HCEC 1CT (cell line): ENCODE results near the gene GRAMD1C.
A peak's percentile ranks its signal among the peaks of the same experiment; 100 is the strongest.

ENCODE experiments used
- DNase-seq: peaks from one replicate; pipeline ENCODE4 v3.0.0-alpha.2; 2017

GRAMD1C gene

DNA sequence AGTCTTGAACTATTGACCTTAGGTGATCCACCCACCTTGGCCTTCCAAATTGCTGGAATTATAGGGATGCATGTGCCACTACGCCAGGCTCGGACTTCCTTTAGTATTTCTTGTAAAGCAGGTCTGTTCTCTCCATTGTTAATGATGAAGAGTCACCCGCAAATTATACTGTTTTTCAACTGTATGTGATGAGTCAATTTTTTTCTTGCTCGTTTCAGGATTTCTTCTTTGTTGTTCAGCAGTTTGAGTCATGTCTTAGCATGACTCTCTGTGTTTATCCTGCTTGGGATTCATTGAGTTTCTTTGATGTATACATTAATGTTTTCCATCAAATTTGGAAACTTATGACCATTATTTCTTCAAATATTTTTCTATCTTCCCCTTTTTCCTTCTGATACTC, 28.9 kb downstream of the GRAMD1C start:
- DNase-seq = peak; percentile 59

DNA sequence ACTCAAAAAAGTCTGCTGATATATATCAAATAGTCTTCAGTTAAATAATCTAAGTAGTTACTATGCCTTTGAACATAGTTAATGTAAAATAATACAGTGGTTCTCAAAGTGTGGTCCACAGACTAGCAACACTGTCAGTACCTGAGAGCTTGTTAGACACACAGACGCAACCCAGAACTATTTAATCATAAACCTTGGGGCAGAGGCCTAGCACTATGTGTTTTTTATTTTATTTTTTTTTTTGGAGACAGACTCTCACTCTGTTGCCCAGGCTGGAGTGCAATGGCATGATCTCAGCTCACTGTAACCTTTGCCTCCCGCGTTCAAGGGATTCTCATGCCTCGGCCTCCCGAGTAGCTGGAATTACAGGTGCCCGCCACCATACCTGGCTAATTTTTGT, 34.7 kb downstream of the GRAMD1C start:
- no peak for DNase-seq

DNA sequence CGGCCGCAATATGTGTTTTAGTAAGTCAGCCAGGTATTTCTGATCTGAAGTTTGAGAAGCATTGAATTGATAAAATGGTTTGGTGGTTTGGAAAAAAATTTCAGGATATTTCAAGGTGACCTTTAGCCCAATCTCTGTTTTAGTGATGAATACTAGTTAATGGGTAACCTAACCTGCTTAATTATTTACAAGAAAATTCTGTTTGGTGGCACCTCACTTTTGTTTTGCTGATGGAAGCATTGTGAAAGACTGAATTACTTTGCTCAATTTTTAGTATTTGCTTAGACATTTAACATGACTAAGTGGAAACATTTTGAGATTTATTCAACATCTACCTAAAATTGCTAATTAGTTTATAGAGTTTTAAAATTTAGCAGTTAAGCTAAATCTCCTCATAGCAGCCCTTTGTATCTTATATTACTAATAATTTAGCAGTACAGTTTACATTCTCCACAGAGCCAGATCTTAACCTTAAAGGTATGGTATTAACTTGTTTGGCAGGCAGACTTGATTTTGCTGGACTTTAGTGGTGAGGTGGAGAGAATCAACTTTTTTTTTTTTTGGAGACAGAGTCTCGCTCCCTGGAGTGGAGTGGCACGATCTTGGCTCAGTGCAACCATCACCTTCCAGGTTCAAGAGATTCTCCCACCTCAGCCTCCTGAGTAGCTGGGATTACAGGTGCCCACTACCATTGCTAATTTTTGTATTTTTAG, 35.4 kb downstream of the GRAMD1C start:
- DNase-seq = no peak

DNA sequence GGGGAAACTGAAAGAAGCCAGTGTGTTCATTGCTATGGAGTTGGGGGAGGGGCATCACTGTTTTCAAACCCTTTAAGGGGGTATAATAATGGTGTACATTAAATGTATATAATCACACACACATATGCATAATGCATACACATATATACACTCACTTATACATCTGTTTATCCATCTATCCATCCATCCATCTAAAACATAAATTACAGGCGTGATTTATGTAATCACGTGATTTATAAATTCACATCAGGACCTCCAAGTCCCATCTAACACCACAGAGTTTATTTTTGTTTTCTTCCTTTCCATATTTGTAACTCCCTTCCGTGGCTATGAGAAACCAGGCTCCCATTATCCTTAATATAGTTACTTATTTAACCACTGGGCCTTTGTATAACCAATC, 39.8 kb downstream of the GRAMD1C start:
- no peak for DNase-seq

DNA sequence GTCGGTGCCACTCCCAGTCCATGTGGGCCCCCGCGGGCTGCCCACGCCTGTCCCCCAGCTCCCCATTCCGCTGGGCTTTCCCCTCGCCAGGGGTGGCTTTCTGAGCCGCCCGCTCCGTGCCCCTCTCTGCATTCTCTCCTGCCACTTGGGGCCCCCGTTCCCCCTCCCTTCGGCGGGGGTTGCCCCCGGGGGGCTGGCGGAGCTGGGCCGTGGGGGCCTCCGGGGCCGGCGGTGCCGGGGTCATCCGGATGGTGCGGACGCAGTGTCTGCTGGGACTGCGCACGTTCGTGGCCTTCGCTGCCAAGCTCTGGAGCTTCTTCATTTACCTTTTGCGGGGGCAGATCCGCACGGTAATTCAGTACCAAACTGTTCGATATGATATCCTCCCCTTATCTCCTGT, 46.5 kb downstream of the GRAMD1C start:
- no peak for DNase-seq

DNA sequence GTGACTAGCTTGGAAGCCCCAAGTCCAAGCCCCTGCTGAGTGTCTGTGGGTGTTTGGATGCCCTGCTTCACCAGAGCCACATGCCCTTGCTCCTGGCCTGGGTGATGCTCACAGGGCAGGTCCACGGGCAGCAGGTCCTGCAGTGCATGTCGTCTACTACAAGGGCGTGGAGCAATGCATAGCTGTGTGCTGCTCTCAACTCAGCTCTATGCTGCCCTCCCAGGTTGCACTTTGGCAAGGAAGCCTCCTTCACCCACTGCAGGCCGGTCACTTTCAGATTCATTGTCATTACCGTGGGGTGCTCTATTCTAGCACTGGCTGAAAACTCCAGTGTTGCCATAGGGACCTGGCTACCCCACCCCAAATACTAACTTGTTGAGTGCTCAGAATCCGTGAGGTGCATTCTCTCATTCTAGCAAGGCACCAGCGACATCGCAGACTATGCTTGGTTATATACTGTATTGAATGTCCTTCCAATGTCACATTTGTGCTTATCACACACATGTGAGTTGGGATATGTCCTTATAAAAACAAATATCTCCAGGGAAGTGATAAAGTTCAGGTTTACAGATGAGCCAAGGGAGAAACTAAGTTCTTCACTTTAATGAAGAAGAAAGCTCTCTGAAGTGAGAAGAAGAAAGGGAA, 51.8 kb downstream of the GRAMD1C start:
- no peak for DNase-seq

DNA sequence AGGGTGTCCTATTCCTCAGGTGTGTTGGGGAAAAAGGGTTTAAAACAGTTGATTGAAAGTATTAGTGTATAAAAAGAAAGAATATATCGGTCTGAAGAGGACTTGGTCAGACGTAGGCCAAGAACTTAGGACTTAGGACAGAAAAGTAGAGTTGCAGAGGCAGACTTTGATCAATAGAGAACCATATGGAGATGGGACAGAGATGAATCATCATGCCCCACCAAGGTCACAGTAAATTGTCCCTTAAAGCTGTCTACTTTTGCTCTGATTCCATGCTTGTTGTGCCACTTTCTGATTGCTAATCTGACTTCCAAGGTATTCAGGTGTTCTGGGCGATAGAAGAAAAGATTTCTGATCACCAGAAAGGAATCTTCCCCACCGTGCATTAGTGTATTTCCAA, 56.3 kb downstream of the GRAMD1C start:
- DNase-seq = no peak

DNA sequence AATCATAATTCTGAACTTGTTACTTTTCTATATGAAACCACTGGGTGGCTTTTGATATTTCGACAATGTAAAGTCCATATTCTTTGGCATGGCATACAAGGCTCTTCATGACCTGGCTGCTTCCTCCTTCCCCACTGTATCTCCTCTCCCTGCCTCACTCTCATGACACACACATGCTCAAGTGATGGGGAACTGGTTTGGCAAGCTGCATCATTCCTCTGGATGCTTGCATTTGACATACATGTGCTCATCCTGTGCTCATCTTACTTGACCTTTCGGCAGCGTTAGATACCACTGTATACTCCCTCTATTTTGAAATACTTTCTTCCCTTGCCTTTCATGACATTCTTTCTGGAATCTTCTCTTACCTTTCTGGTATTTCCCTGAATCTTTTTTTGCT, 57.4 kb downstream of the GRAMD1C start:
- no peak for DNase-seq

DNA sequence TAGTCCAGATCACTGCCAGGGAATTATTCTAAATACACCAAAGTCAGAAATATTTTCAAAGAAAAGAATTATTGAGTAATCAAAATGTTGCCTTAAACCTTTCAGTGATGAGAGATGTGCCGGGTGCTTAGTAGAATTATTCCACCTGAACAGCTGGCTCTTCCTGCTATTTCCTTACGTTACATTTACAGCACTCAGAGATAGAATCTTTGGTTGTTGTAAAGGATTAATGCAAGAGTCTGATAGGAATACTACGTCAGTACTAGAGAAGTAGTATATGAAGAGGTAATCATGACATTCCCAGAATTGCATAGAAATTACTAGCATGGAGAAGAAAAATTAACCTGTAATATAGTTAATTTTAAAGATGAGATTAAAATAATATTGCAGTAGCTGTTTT, 58.3 kb downstream of the GRAMD1C start:
- no peak for DNase-seq

DNA sequence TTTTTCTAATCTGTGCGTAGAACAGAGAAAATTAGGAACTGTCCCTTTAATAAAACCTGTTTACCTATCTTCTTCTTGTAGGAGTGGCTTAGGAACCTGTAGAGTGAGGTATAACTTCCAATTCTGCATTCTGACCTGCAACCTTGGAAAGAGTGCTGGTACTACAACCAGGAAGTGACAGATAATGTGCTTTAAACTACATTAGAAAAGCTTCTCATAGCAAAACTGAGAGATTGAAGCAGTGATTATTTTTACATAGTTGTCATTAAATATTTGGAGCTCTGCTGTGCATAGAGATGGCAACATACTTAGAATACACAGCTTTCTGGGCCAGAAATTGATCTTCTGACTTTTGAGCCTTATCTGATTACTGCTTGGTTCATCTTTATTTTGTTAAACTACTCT, 58.8 kb downstream of the GRAMD1C start:
- DNase-seq = no peak

DNA sequence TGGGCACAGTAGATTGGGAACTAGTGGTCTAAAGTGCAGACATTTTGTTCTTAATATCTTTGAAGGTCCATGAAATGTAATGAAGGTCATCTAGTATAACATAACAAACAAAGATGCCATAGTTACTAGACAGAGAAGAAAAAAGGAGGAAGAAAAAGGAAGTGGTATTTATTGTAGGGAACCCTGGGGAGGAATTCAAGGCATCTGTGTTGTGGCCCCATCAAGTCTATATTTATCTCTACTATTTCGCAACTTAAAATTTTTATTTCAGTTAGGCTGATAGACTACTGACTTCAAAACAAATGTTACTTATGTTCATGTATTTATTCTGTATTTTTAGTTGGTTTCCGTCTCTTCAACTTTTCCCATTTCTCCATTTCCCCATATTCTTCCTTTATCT, 60.3 kb downstream of the GRAMD1C start:
- DNase-seq = peak; percentile 39

DNA sequence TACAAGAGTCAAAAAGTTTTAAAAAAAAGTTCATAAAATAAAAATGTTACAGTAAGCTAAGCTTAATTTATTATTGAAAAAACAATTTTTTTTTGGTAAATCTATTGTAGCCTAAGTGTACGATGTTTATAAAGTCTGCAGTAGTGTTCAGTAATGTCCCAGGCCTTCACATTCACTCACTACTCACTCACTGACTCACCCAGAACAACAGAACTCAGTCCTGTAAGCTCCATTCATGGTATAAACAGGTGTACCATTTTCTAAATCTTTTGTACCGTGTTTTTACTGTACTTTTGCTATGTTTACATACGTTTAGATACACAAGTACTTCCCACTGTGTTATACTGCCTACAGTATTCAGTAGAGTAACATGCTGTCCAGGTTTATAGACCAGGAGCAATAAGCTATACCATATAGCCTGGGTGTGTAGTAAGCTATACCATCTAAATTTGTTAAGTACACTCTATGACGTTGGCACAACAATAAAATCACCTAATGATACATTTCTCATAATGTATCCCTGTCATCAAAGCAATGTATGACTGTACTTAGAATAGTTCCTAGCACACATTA, 68.1 kb downstream of the GRAMD1C start:
- DNase-seq = no peak

DNA sequence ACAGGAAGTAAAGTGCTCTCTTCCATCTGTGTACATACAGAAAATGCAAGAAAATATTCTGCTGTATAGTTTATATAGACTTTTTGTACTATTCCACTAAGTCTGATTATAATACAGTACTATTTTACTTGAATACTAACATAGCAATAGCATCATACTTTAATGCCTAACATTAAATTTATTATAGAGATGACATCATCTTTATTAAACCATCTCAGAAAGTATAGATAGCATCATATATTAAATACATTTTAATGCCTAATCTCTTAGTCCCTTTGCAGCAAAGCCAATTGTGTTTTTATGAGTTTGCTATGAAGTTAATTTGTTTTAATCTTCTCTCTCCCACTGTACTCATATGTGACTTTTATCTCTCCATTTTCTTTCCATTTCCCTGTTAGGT, 69.5 kb downstream of the GRAMD1C start:
- DNase-seq = no peak

DNA sequence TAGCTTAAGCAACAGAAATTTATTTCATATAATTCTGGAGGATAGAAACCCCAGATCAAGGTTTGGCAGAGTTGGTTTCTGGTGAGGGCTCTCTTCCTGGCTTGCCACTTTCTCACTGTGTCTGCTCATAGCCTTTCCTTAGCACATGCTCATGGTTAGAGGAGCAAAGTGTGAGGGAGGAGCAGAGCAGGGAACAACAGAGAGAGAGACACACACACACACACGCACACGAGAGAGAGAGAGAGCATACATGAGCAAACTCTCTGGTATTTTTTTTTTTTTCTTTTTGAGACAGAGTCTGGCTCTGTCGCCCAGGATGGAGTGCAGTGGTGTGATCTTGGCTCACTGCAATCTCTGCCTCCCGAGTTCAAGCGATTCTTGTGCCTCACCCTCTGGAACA, 72.4 kb downstream of the GRAMD1C start:
- no peak for DNase-seq

DNA sequence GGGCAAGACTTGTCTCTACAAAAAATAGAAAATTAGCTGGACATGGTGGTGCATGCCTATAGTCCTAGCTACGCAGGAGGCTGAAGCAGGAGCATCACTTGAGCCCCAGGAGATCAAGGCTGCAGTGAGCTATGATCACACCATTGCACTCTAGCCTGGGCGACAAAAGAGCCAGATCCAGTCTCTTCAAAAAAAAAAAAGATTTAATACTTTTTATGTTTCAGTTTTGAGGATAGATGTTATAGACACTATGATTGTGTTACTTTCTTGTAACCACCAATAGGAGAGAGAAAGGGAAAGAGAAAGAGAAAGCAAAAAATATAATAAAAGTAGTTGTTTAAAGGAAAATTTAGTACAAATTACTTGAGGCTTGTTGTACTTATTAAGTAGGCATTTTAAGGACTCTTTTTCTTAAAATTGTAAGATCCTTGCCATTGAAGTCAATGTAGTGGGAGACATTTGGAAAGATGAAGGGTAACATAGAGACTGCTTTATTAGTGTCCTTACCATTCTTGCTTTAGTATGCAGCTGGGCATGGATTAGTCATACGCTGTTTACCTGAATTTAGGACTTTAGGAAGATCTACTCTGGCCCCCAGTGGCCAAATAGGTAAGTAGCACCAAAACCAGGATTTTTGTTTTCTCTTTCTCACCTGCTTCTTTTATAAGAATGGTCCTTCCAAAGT, 74.1 kb downstream of the GRAMD1C start:
- peak; percentile 75 for DNase-seq

DNA sequence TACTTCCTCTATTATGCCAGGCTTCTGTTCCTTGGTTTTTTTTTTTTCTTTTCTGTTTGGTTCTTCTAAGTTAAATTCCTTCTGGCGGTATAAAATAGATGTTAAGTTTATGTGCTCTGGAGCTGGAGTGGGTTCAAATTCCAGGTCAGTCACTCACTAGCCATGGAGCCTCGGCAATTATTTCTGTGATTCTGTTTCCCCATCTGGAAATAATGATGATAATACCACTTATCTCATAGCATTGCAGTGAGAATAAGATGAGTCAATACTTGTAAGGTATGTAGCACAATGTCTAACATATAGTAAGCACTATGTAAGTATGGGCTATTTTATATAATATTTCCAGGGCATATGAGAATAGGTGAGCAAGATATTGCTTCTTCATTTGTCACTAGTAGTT, 76.1 kb downstream of the GRAMD1C start:
- peak; percentile 55 for DNase-seq

DNA sequence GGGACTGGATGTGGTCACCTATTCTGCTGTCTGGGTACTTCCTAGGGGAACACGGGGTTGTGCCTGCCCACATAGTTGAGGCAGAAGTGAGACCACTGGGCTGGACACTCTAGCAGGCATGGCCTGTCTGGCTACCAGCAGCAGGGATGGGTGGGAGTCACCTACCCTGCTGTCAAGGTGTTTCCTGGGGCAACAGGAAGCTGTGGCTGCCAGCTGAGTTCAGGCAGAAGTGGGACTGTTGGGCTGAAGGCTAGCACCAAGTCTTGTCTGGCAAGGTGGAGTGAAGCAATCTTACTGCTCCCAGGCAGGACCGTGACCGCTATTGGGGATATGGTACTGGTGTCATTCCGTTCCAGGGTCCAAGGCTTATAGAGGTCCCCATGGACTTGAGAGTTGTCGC, 89.0 kb downstream of the GRAMD1C start:
- no peak for DNase-seq

DNA sequence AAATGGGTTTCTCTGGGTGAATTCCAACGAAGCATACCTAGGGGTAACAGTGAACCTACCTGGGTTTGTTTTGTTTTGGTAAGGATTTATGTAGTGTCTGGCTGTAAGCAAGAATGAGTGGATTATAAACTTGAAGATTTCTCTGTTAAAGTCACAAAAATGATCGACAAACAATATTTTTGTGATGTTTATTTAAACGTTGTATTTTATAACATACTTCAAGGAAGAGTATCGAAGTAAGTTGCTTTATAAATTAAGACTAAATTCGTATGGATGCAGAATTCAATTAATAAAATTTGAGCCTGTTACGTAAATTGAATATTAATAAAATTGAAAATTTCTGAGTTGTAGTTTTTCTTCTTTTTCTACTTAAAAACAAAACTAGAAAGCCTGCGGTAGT, 108.2 kb downstream of the GRAMD1C start:
- DNase-seq = no peak

DNA sequence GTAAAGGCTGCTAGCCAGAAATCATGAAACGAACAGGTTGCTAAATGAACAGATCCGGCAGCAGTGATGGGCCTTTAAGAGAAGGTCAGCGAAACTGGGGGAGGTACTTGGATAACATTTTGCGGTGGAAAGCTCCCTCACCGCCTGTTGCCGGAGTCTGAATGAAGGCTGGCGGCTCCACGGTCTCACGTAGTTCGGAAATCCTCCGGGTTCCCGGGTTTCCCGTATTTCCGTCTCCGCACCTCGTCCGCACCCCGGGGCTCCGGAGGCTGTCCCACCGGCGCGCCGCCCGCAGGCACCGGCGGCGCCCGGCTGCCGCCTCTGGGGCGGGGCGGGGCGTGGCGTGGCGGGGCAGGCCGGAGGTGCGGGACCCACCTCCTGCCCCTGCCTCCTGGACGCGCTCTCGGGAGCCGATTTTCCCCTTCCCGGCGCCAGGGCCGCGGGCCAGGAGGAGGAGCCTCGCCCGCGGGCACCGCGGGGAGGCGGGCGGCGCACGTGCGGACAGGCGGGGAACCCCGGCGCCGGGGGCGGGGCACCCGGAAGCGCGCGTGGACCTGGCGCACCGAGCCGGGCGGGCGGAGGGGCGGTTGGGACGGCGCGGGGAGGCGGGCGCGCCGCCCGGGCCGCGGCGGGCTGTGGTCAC, 108.9 kb downstream of the GRAMD1C start, which contains the start of gene ZDHHC23:
Gene ZDHHC23, plus strand, starts transcription at position 642 of the 643 bp plus-strand sequence. CDS start 790 bp downstream, outside the sequence.
- peak; percentile 19 for DNase-seq

DNA sequence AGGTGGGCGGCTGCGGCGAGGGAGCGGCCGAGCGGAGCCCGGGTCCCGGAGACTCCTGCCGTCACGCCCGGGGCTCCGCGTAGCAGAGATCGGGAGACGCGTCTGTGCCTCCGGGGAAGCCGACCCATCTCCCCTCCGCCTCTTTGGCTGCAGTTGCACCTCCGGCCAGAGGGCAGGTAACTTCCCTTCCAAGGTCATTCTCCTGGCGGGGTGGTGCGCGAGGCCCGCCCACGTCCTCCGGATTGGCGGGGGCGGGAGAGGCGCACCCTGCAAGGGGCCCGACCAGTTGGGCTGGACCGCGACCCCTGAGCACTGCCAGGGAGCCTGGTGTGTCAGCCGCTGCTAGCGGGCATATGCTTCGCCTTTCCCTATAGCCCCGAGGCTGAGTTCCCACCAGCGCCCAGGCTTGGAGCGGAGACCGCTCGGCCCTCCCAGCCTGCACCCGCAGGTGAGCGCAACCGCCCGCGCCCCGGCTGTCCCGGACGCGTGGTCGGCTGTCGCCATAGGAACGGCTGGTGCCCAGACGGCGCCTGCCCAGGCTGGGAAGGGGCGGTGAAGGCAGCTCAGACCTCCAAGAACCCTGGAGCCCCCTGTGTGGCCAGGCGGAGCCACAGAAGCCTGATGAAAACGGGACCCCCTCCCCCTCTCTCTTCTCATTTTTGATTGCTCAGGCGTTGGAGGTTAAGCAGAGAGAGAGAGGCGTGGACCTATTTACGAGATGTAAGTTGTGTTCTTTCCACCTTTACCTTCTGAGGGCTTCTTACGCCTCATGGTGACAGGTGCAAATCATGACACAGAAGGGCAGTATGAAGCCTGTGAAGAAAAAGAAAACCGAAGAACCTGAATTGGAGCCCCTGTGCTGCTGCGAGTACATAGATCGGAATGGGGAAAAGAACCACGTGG, 109.7 kb downstream of the GRAMD1C start:
- DNase-seq = no peak

DNA sequence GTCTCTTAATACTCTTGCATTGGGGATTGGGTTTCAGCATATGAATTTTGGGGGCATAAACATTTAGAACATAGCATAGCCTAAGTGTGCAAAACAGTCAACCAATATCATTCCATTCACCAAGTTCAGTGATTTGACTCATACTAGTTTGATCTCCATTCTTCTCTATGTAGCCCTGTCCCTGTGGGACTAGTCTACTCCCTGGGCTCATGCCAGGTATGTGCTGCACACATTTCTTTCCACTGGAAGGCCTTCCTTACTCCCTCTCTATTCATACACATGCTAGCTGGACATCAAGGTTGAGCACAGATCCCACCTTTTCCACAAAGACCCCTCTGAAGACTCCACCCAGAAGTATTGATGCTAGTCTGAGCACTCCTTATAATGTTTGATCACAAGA, 114.3 kb downstream of the GRAMD1C start:
- DNase-seq = no peak

DNA sequence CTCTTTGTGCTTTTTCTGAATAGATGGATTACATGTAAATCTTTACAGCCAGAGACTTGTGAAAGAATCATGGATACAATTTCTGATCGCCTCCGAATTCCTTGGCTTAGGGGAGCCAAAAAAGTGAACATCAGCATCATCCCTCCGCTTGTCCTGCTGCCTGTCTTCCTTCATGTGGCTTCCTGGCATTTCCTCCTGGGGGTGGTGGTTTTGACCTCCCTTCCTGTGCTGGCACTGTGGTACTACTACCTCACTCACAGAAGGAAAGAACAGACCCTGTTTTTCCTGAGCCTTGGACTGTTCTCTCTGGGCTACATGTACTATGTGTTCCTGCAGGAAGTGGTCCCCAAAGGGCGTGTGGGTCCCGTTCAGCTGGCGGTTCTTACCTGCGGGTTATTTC, 115.1 kb downstream of the GRAMD1C start:
- no peak for DNase-seq
